Fibroblast of lung (primary cell): Measurements from ENCODE around the gene UBE3C. TPM values are rescaled to one million over a fixed set of nuclear protein-coding genes. Genes with fewer than 3 reads are reported as not detected.

Experiments used
- DNase-seq, 2 donors: peaks; one replicate each; pipeline versions ENCODE4 v3.0.0 to v3.0.0-alpha.2; 2010; ENCODE audit warnings: low read depth in 2 of 2
- H2AFZ ChIP-seq: 2 replicates; pipeline ENCODE4 v1.5.1; 2012; ENCODE audit warnings: low read length, control low read depth, inconsistent platforms
- H3K27ac ChIP-seq: 2 replicates; pipeline ENCODE4 v1.5.1; 2011; ENCODE audit warnings: low read length, control low read depth; ENCODE audit not compliant: insufficient read depth
- H3K27me3 ChIP-seq: 2 replicates; pipeline ENCODE4 v1.5.1; 2011; ENCODE audit warnings: mild to moderate bottlenecking, low read length; ENCODE audit not compliant: control insufficient read depth, insufficient read depth
- H3K36me3 ChIP-seq: 2 replicates; pipeline ENCODE4 v1.5.1; 2011; ENCODE audit warnings: low read length; ENCODE audit not compliant: control insufficient read depth, insufficient read depth
- H3K4me1 ChIP-seq: 2 replicates; pipeline ENCODE4 v1.5.1; 2011; ENCODE audit warnings: low read length; ENCODE audit not compliant: control insufficient read depth, insufficient read depth; ENCODE audit errors: extremely low read depth
- H3K4me2 ChIP-seq: 2 replicates; pipeline ENCODE4 v1.5.1; 2011; ENCODE audit warnings: low read length, control low read depth; ENCODE audit not compliant: insufficient read depth; ENCODE audit errors: extremely low read depth
- H3K4me3 ChIP-seq, 4 experiments: fragments of 200-600 bp in 1 of 4; sonication (generic) in 1 of 4; replicated peaks in 1 of 4; 2 replicates each; pipeline ENCODE4 v1.5.1; 2011 to 2016; ENCODE audit warnings: low read length in 4 of 4, low read depth in 3 of 4, mild to moderate bottlenecking in 3 of 4, control low read depth in 2 of 4, inconsistent platforms in 1 of 4, mixed read lengths in 1 of 4; ENCODE audit not compliant: insufficient read depth in 1 of 4; ENCODE audit errors: control extremely low read depth in 1 of 4
- H3K79me2 ChIP-seq: 2 replicates; pipeline ENCODE4 v1.5.1; 2012; ENCODE audit warnings: mild to moderate bottlenecking, low read length, inconsistent platforms; ENCODE audit not compliant: control insufficient read depth, insufficient read depth
- H3K9ac ChIP-seq: 2 replicates; pipeline ENCODE4 v1.5.1; 2011; ENCODE audit warnings: mild to moderate bottlenecking, low read length, control low read depth; ENCODE audit not compliant: insufficient read depth
- H3K9me3 ChIP-seq: 2 replicates; pipeline ENCODE4 v1.5.1; 2012; ENCODE audit warnings: low read depth, low read length; ENCODE audit not compliant: control insufficient read depth, insufficient read depth
- H4K20me1 ChIP-seq: 2 replicates; pipeline ENCODE4 v1.5.1; 2011; ENCODE audit warnings: low read length; ENCODE audit not compliant: control insufficient read depth, insufficient read depth; ENCODE audit errors: extremely low read depth
- EZH2 ChIP-seq: IDR thresholded peaks from 2 replicates; pipeline ENCODE4 v1.5.1; 2012; ENCODE audit warnings: low read length, control low read depth, mild to moderate bottlenecking; ENCODE audit errors: missing control alignments
- polyA plus RNA-seq, 2 donors: library from polyadenylated mRNA; depleted of rRNA in 1 of 2; stranded (reverse) in 1 of 2; unstranded in 1 of 2; fragments of >200 nt; gene quantifications; 2 replicates each; pipeline ENCODE4 v1.2.1, GENCODE V29; 2011 to 2012; ENCODE audit warnings: missing spikeins in 1 of 2
- total RNA-seq: library from RNA; depleted of rRNA; stranded (reverse); fragments of >200 nt; gene quantifications from 2 replicates; pipeline ENCODE4 v1.2.1, GENCODE V29; 2014
- TF ChIP-seq, protein P1 (sequence below), 2 donors: IDR thresholded peaks in 1 of 2; conservative IDR thresholded peaks in 1 of 2; 1 replicate in 1 of 2; 2 replicates in 1 of 2; pipeline ENCODE4 v1.5.1; 2011 to 2012; ENCODE audit warnings: low read length in 2 of 2, control low read depth in 1 of 2, inconsistent platforms in 1 of 2, low read depth in 1 of 2, mild to moderate bottlenecking in 1 of 2

Gene UBE3C
- total and polyA plus RNA-seq, 2 donors (not counting 1 experiment from before 2014, with no cell fraction given): 76.2 to 91.0 TPM

DNA sequence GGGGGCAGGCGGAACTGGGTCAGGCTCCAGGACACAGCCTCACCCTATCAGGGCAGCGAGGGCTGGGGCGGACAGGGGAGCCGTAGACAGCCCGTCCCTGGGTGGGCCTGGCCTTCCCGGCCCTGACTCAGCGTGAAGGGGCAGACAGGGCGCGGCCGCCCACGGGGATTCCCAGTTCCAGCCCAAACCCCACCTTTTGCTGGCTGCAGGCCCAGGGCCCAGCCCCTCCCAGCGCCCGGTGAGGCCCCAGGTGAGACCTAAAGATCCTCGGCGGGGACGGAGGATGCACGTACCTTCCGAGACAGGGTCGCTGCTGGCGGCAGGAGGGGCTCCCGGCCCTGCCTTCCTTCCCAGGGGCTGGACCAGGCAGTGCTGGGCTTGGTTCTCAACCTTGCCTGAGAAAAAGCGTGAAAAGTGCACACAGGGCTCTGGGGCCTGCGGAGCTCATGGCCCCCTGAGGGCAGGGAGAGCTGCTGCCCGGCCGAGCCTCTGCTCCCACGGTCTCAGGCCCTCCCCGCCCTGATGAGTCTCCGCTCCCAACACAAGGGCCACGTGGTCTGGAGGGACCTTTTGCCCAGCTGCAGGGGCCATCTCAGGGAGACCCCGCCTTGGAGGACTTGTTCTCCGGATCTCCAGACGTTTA lies 154.2 kb downstream of the UBE3C start:
- no peaks in the 10 kb centered on the region for H3K36me3 ChIP-seq
- H3K4me2 ChIP-seq: no peak overlapping the region
- H3K27ac ChIP-seq: no peak overlapping the region
- no peaks in the 10 kb centered on the region for H3K79me2 ChIP-seq
- no peak overlapping the region for H3K4me3 ChIP-seq
- H3K27me3 ChIP-seq: no peaks in the 10 kb centered on the region
- no peaks in the 10 kb centered on the region for H3K4me1 ChIP-seq
- no peaks in the 10 kb centered on the region for H3K9me3 ChIP-seq
- no peak overlapping the region for H3K9ac ChIP-seq
- no peak overlapping the region for H2AFZ ChIP-seq
- DNase-seq: no peak
- no peak for TF ChIP-seq EZH2
- TF ChIP-seq, protein P1, sequence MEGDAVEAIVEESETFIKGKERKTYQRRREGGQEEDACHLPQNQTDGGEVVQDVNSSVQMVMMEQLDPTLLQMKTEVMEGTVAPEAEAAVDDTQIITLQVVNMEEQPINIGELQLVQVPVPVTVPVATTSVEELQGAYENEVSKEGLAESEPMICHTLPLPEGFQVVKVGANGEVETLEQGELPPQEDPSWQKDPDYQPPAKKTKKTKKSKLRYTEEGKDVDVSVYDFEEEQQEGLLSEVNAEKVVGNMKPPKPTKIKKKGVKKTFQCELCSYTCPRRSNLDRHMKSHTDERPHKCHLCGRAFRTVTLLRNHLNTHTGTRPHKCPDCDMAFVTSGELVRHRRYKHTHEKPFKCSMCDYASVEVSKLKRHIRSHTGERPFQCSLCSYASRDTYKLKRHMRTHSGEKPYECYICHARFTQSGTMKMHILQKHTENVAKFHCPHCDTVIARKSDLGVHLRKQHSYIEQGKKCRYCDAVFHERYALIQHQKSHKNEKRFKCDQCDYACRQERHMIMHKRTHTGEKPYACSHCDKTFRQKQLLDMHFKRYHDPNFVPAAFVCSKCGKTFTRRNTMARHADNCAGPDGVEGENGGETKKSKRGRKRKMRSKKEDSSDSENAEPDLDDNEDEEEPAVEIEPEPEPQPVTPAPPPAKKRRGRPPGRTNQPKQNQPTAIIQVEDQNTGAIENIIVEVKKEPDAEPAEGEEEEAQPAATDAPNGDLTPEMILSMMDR (conservative IDR thresholded peaks at IDR 0.05 in 1 of 2, IDR thresholded peaks at IDR 0.05 in 1 of 2; ENCODE audit: low read depth in 1 of 2, low read length in 2 of 2): no peak
- H4K20me1 ChIP-seq: no peaks in the 10 kb centered on the region

DNA sequence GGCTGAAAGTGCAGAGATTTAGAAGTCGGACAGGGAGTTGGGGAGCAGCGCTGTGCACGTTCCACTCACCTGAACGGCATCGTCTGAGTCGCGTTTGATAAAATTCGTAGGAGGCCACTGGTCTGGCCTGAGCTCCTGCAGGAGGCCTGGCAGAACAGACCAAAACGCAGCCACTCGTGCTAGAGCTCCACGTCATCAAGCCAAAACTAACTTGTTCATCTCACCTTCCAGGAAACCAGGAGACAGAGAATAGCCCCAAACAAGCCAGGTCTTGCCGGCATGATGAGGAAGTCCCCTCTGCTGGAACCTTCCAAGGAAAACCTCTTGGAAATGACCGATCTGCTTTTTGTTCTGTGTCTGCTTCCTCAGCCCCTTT lies 154.7 kb downstream of the UBE3C start:
- TF ChIP-seq, protein P1 (conservative IDR thresholded peaks at IDR 0.05 in 1 of 2, IDR thresholded peaks at IDR 0.05 in 1 of 2; ENCODE audit: low read depth in 1 of 2, low read length in 2 of 2): no peak
- no peak for TF ChIP-seq EZH2
- H3K36me3 ChIP-seq: no peaks in the 10 kb centered on the region
- H2AFZ ChIP-seq: no peak overlapping the region
- no peaks in the 10 kb centered on the region for H3K27me3 ChIP-seq
- no peak overlapping the region for H3K9ac ChIP-seq
- DNase-seq: no peak
- H3K4me3 ChIP-seq: no peak overlapping the region
- no peaks in the 10 kb centered on the region for H3K79me2 ChIP-seq
- no peaks in the 10 kb centered on the region for H3K9me3 ChIP-seq
- no peaks in the 10 kb centered on the region for H4K20me1 ChIP-seq
- H3K27ac ChIP-seq: no peak overlapping the region
- no peaks in the 10 kb centered on the region for H3K4me1 ChIP-seq
- H3K4me2 ChIP-seq: no peak overlapping the region

DNA sequence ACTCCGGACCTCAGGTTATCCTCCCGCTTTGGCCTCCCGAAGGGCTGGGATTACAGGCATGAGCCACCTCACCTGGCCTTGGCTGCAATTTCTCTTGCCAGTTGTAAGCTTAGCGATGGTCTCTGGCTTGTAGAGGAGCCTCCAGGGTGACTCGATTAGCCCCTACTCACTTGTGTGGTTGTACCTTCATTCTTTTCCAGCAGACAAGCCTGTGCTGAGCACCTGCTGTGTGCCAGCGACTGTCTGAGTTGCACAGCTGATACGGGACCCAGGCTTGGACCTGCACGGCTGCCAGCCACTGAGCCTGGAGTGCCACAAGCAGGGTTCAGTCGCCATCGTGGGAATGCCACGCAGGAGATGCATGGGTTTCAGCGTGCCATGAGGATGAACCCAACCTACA lies 156.0 kb downstream of the UBE3C start:
- H2AFZ ChIP-seq: no peak overlapping the region
- TF ChIP-seq, protein P1 (conservative IDR thresholded peaks at IDR 0.05 in 1 of 2, IDR thresholded peaks at IDR 0.05 in 1 of 2; ENCODE audit: low read depth in 1 of 2, low read length in 2 of 2): no peak
- no peak for TF ChIP-seq EZH2
- H3K79me2 ChIP-seq: no peaks in the 10 kb centered on the region
- H3K9ac ChIP-seq: no peak overlapping the region
- H3K27ac ChIP-seq: no peak overlapping the region
- DNase-seq: no peak
- no peak overlapping the region for H3K4me3 ChIP-seq
- no peaks in the 10 kb centered on the region for H4K20me1 ChIP-seq
- no peaks in the 10 kb centered on the region for H3K36me3 ChIP-seq
- no peak overlapping the region for H3K4me2 ChIP-seq
- no peaks in the 10 kb centered on the region for H3K27me3 ChIP-seq
- no peaks in the 10 kb centered on the region for H3K9me3 ChIP-seq
- no peaks in the 10 kb centered on the region for H3K4me1 ChIP-seq
